K562 treated with DMSO at 1 percent for 48 hours (cell line): ENCODE results near the gene P4HB. TPM values are rescaled to one million over a fixed set of nuclear protein-coding genes. Genes with fewer than 3 reads are reported as not detected.

Experiments used
- total RNA-seq: library from RNA; unstranded; fragments of 300-600 nt; gene quantifications from 2 replicates; pipeline ENCODE4 v1.2.3, GENCODE V29; 2022; ENCODE audit warnings: low replicate concordance; ENCODE audit errors: extremely low read depth

The P4HB gene
- 1,566 TPM in 1 of 2 replicates, not detected in the other for total RNA-seq

DNA sequence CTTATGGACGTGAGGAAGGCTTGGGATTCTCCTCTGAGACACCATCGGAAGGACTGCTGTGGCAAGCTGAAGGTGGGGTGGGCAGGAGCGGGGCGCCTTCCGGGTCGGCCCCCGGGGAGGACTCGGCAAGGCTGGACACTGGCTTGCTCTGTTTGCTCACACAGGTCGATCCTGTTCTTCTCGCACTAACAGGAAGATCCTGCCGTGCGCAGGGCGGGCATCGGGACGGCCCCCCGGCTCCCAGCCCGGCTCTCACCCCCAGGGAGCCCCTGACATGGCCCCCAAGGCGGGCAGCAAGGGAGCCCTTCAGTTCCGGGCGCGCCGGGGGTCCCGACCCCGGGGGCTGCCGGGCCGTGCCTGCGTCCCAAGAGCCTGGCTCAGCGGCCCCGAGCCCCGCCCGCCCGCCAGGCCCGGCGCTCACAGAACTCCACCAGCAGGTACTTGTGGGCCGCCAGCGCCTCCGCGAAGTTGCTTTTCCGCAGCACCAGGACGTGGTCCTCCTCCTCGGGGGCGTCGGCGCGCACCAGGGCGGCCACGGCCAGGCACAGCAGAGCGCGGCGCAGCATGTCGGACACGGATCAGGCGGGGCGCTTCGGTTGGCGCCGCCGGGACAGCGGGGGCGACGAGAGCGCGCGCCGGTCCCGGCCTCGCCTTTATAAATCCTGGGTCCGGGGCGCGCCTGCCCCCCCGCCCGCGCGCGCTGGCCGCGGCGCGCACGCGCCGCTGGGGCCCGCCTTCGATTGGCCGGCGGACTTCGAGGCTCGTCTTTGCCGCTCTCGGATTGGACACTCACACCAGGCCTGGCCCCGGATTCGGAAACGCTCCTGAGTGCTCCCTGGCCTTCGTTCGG lies at the start of gene P4HB:
P4HB (minus strand) TSS at position 630 of the 850 bp plus-strand sequence; CDS start at position 566, 64 bp downstream.

GRCh38 chr17:81902023-81902652 lies 41.8 kb upstream of the P4HB start, which contains the start of gene NPB:
TSS of gene NPB (plus strand) at chr17:81902238. CDS start at chr17:81902278, 40 bp downstream.

GRCh38 chr17:81870981-81871386 lies 10.6 kb upstream of the P4HB start, which contains the start of gene ARHGDIA:
TSS of gene ARHGDIA (minus strand) at chr17:81871337. CDS start at chr17:81869930, 1,407 bp downstream.

GRCh38 chr17:81834831-81835267 lies 25.5 kb downstream of the P4HB start, which contains the start of gene PPP1R27:
TSS of gene PPP1R27 (minus strand) at chr17:81835050. CDS start at chr17:81834953, 97 bp downstream.

DNA sequence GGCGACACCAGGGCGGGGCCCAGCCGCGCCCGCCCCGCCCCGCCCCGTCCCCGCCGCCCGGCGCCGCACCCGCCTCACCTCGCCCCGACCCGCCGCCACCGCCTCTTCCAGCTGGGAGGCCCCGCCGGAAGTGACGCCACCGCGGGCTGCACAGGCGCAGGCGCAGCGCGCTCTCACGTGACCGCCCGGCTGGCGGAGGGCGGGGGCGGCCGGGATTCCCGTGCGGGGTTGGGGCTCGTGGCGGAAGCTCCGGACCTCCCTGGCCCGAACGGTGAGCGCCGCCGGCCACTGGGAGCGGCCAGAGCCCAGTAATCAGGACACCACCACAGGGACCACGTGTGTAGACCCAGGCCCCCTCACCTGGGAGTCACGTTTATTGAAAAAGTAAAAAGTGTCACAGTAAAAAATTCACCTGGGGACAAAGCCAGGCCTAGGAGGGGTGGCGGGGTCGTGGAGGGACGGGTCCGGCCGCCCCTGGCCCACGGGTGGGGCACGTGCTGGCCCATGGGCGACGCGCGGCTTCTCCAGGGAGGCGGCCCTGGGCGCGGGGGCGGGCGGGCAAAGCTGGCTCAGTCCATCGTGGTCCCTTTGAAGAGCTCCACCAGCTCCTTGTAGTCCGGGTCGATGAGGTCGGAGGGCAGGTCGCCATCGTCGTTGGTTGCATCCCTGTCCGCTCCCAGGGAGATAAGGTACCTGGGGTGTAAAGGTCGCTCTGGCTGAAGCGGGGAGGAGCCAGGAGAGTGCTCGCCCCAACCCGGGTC lies 27.0 kb downstream of the P4HB start, which contains the start of gene MCRIP1:
MCRIP1 (minus strand) TSS at position 132 of the 761 bp plus-strand sequence. CDS start 8,785 bp downstream, outside the sequence.

DNA sequence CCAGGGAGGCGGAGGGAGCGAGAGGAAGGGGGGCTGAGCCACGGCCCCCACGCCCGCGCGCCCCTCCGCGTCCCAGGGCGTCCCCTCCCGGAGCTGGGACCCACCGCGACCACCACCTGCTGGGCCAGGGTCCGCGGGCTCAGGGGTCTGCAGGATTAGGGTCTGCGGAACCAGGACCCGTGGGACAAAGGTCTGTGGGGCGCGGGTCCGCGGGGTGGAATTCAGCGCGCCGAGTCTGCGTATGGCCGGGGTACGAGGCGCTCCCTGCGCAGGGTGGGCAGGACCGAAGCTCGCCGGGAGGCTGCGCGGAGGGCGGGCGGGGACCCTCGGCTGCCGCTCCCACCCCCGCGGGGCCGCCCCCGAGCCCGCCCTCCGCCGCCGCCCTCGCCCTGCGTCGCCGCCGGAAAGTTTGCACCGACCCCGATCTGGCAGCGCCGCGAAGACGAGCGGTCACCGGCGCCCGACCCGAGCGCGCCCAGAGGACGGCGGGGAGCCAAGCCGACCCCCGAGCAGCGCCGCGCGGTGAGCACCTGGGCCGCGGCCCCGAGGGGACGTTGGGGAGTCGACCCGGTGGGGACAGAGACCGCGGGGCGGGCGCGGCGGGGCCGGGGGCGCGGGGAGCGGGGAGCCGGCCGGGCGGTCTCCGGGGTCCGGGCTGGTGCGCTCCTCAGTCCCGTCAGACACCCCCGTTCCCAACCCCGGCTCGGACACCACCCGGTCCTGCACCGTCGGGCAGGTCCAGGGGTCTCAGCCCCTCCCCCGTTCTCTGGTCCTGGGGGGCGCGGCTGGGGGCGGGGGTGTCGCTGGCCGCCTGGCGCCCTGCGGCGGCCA lies 56.4 kb downstream of the P4HB start, which contains the start of gene GCGR:
GCGR (plus strand) TSS at position 423 of the 831 bp plus-strand sequence. CDS start 4,869 bp downstream, outside the sequence.

Other genes with a start within 250 kb of the P4HB start
- not detected in 2 replicates for gene NPLOC4, start 223.4 kb downstream of the P4HB start, total RNA-seq
- not detected in 2 replicates for gene TSPAN10, start 223.3 kb downstream of the P4HB start, total RNA-seq
- not detected in 2 replicates for gene PDE6G, start 204.0 kb downstream of the P4HB start, total RNA-seq
- gene OXLD1, start 193.9 kb downstream of the P4HB start, total RNA-seq = not detected in 2 replicates
- not detected in 2 replicates for gene CCDC137, start 193.8 kb downstream of the P4HB start, total RNA-seq
- not detected in 2 replicates for gene ARL16, start 176.7 kb downstream of the P4HB start, total RNA-seq
- not detected in 2 replicates for gene HGS, start 176.5 kb downstream of the P4HB start, total RNA-seq
- gene MRPL12, start 157.2 kb downstream of the P4HB start, total RNA-seq = not detected in 2 replicates
- not detected in 2 replicates for gene SLC25A10, start 148.3 kb downstream of the P4HB start, total RNA-seq
- gene GCGR, start 56.4 kb downstream of the P4HB start, total RNA-seq = not detected in 2 replicates
- gene MCRIP1, start 27.2 kb downstream of the P4HB start, total RNA-seq = not detected in 2 replicates
- gene PPP1R27, start 25.5 kb downstream of the P4HB start, total RNA-seq = not detected in 2 replicates
- gene ARHGDIA, start 10.8 kb upstream of the P4HB start, total RNA-seq = 847 TPM in 1 of 2 replicates, not detected in the other
- not detected in 2 replicates for gene ALYREF, start 31.1 kb upstream of the P4HB start, total RNA-seq
- 1,946 TPM in 1 of 2 replicates, not detected in the other for gene ANAPC11, start 31.2 kb upstream of the P4HB start, total RNA-seq
- not detected in 2 replicates for gene NPB, start 41.7 kb upstream of the P4HB start, total RNA-seq
- gene PCYT2, start 50.9 kb upstream of the P4HB start, total RNA-seq = not detected in 2 replicates
- not detected in 2 replicates for gene SIRT7, start 57.6 kb upstream of the P4HB start, total RNA-seq
- gene MAFG, start 67.2 kb upstream of the P4HB start, total RNA-seq = not detected in 2 replicates
- not detected in 2 replicates for gene PYCR1, start 76.8 kb upstream of the P4HB start, total RNA-seq
- not detected in 2 replicates for gene MYADML2, start 86.7 kb upstream of the P4HB start, total RNA-seq
- not detected in 2 replicates for gene NOTUM, start 100.7 kb upstream of the P4HB start, total RNA-seq
- not detected in 2 replicates for gene ASPSCR1, start 117.1 kb upstream of the P4HB start, total RNA-seq
- not detected in 2 replicates for gene CENPX, start 162.3 kb upstream of the P4HB start, total RNA-seq
- gene LRRC45, start 162.8 kb upstream of the P4HB start, total RNA-seq = not detected in 2 replicates
- not detected in 2 replicates for gene RAC3, start 171.1 kb upstream of the P4HB start, total RNA-seq
- gene DCXR, start 177.2 kb upstream of the P4HB start, total RNA-seq = not detected in 2 replicates
- not detected in 2 replicates for gene RFNG, start 191.3 kb upstream of the P4HB start, total RNA-seq
- gene GPS1, start 191.4 kb upstream of the P4HB start, total RNA-seq = 331 TPM in 1 of 2 replicates, not detected in the other
- not detected in 2 replicates for gene DUS1L, start 205.3 kb upstream of the P4HB start, total RNA-seq
- gene FASN, start 237.7 kb upstream of the P4HB start, total RNA-seq = 80.4 TPM in 1 of 2 replicates, not detected in the other